WI38 (cell line): ENCODE results near the gene RAB11FIP5.
"Not testable (repeated sequence)": the region's sequence is repeated elsewhere in the genome, so short reads cannot be mapped to it uniquely, and the experiment has no call there.

Experiments
- H3K4me3 ChIP-seq: 2 replicates; pipeline ENCODE4 v1.5.1; 2011; ENCODE audit warnings: low read depth, mild to moderate bottlenecking, control low read depth, low read length
- CTCF ChIP-seq: IDR thresholded peaks from 2 replicates; pipeline ENCODE4 v1.5.1; 2012; ENCODE audit warnings: low read depth, mild to moderate bottlenecking, control low read depth, low read length

RAB11FIP5 gene

GRCh38 chr2:73133566-73134197, 20.9 kb upstream of the RAB11FIP5 start:
- H3K4me3 ChIP-seq = no peak overlapping the region
- no peak for TF ChIP-seq CTCF

GRCh38 chr2:73131807-73132206, 19.1 kb upstream of the RAB11FIP5 start:
- no peak for TF ChIP-seq CTCF

GRCh38 chr2:73130790-73131189, 18.0 kb upstream of the RAB11FIP5 start:
- TF ChIP-seq CTCF = no peak

More at GRCh38 chr2:73131807-73132206, 19.1 kb upstream of the RAB11FIP5 start:
- no peak overlapping the region for H3K4me3 ChIP-seq

GRCh38 chr2:73128841-73129535, 16.2 kb upstream of the RAB11FIP5 start:
- no peak for TF ChIP-seq CTCF
- no peak overlapping the region for H3K4me3 ChIP-seq

More at GRCh38 chr2:73130790-73131189, 18.0 kb upstream of the RAB11FIP5 start:
- H3K4me3 ChIP-seq = no peak overlapping the region

DNA sequence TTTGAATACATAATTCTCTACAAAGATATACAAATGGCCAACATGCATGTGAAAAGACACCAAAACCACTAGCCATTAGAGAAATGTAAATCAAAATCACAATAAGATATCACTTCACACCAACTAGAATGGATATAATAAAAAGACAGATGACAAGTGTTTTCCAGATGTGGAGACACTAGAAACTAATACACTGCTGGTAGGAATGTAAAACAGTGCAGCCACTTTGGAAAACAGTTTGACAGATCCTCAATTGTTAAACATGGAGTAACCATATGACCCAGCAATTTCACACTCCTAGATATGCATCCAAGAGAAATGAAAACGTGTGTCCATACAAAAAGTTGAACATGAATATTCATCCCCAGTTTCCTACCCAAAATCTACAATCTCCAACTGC, 9.8 kb upstream of the RAB11FIP5 start:
- H3K4me3 ChIP-seq = no peak overlapping the region
- no peak for TF ChIP-seq CTCF

DNA sequence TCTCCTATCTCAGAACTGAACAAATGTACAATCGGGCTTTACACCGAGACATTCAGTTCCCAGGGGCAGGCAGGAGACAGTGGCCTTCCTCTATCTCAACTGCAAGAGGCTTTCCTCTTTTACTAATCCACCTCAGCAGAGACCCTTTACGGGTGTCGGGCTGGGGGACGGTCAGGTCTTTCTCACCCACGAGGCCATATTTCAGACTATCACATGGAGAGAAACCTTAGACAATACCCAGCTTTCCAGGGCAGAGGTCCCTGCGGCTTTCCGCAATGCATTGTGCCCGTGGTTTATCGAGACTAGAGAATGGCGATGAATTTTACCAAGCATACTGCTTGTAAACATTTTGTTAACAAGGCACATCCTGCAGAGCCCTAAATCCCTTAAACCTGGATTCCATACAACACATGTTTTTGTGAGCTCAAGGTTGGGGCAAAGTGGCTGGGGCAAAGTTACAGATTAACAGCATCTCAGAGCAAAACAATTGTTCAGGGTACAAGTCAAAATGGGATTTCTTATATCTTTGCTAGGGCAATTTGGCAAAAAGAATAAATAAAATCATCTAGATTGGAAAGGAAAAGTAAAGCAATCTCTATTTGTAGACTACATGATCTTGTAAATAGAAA, 7.0 kb upstream of the RAB11FIP5 start:
- H3K4me3 ChIP-seq = not testable (repeated sequence)

- H3K4me3 ChIP-seq = no peak overlapping the region
- no peak for TF ChIP-seq CTCF
Observed at GRCh38 chr2:73117441-73117840, 4.7 kb upstream of the RAB11FIP5 start.
